ENCODE data around the gene LRCH4. TPM values are rescaled to one million over a fixed set of nuclear protein-coding genes. Genes with fewer than 3 reads are reported as not detected.
A peak's percentile ranks its signal among the peaks of the same experiment; 100 is the strongest.
"Not testable (repeated sequence)": the region's sequence is repeated elsewhere in the genome, so short reads cannot be mapped to it uniquely, and the experiment has no call there.

LRCH4 gene
- total RNA-seq, 1 donor from 2014 or later = 42.0 TPM

- no peak for TF ChIP-seq CTCF (IDR thresholded peaks at IDR 0.05)
- Mint-ChIP-seq H3K4me1 (ENCODE audit: low read depth) (peaks cover 35% of the 10 kb centered on the region), H3K27me3 (ENCODE audit: low read depth) (no peaks in the 10 kb centered on the region), H3K9me3 (ENCODE audit: low read depth) (no peaks in the 10 kb centered on the region), H3K4me3 (ENCODE audit: unreplicated experiment) (peak overlapping the region; percentile 98), H3K36me3 (ENCODE audit: low read depth) (no peaks in the 10 kb centered on the region), H3K27ac (ENCODE audit: unreplicated experiment) (no peak overlapping the region)
- no peak for DNase-seq (ENCODE audit: low spot score)
These were observed 45.7 kb downstream of the LRCH4 start for GRCh38 chr7:100540073-100540723.

- Mint-ChIP-seq H3K4me1 (ENCODE audit: low read depth) (peaks cover 28% of the 10 kb centered on the region), H3K9me3 (ENCODE audit: low read depth) (no peaks in the 10 kb centered on the region), H3K27me3 (ENCODE audit: low read depth) (no peaks in the 10 kb centered on the region), H3K27ac (ENCODE audit: unreplicated experiment) (peak overlapping the region; percentile 51), H3K4me3 (ENCODE audit: unreplicated experiment) (peak overlapping the region; percentile 98), H3K36me3 (ENCODE audit: low read depth) (no peaks in the 10 kb centered on the region)
- TF ChIP-seq CTCF (IDR thresholded peaks at IDR 0.05) = no peak
- no peak for DNase-seq (ENCODE audit: low spot score)
These were observed 46.4 kb downstream of the LRCH4 start for GRCh38 chr7:100539436-100540006.

GRCh38 chr7:100538654-100539435 is 47.1 kb downstream of the LRCH4 start, which contains the start of gene AGFG2:
TSS of gene AGFG2 (plus strand) at chr7:100539203. CDS start at chr7:100539347, 144 bp downstream.
- H3K36me3 Mint-ChIP-seq (ENCODE audit: low read depth) = no peaks in the 10 kb centered on the region
- peaks cover 21% of the 10 kb centered on the region for H3K4me1 Mint-ChIP-seq (ENCODE audit: low read depth)
- H3K9me3 Mint-ChIP-seq (ENCODE audit: low read depth) = no peaks in the 10 kb centered on the region
- peak within 1 kb of the TSS; percentile 98 for H3K4me3 Mint-ChIP-seq (ENCODE audit: unreplicated experiment)
- DNase-seq (ENCODE audit: low spot score) = peak; percentile 100
- no peak for TF ChIP-seq CTCF (IDR thresholded peaks at IDR 0.05)
- peak within 1 kb of the TSS; percentile 96 for H3K27ac Mint-ChIP-seq (ENCODE audit: unreplicated experiment)
- no peaks in the 10 kb centered on the region for H3K27me3 Mint-ChIP-seq (ENCODE audit: low read depth)

GRCh38 chr7:100538348-100538653 is 47.6 kb downstream of the LRCH4 start:
- Mint-ChIP-seq H3K9me3 (ENCODE audit: low read depth) (no peaks in the 10 kb centered on the region), H3K4me1 (ENCODE audit: low read depth) (peaks cover 16% of the 10 kb centered on the region), H3K27me3 (ENCODE audit: low read depth) (peaks cover 1% of the 10 kb centered on the region), H3K27ac (ENCODE audit: unreplicated experiment) (peak overlapping the region; percentile 90), H3K4me3 (ENCODE audit: unreplicated experiment) (peak overlapping the region; percentile 98), H3K36me3 (ENCODE audit: low read depth) (no peaks in the 10 kb centered on the region)
- no peak for TF ChIP-seq CTCF (IDR thresholded peaks at IDR 0.05)
- DNase-seq (ENCODE audit: low spot score) = no peak

- H3K27me3 Mint-ChIP-seq (ENCODE audit: low read depth); H3K36me3 Mint-ChIP-seq (ENCODE audit: low read depth); DNase-seq (ENCODE audit: low spot score); H3K9me3 Mint-ChIP-seq (ENCODE audit: low read depth); H3K4me3 Mint-ChIP-seq (ENCODE audit: unreplicated experiment); H3K27ac Mint-ChIP-seq (ENCODE audit: unreplicated experiment): not testable (repeated sequence)
- H3K4me1 Mint-ChIP-seq (ENCODE audit: low read depth) = peaks cover 15% of the 10 kb centered on the region
These were observed 49.2 kb downstream of the LRCH4 start for GRCh38 chr7:100536695-100537094.

GRCh38 chr7:100535982-100536381 is 49.9 kb downstream of the LRCH4 start:
- H3K27ac Mint-ChIP-seq (ENCODE audit: unreplicated experiment); H3K27me3 Mint-ChIP-seq (ENCODE audit: low read depth); H3K9me3 Mint-ChIP-seq (ENCODE audit: low read depth); DNase-seq (ENCODE audit: low spot score); H3K36me3 Mint-ChIP-seq (ENCODE audit: low read depth); H3K4me3 Mint-ChIP-seq (ENCODE audit: unreplicated experiment): not testable (repeated sequence)
- H3K4me1 Mint-ChIP-seq (ENCODE audit: low read depth) = peaks cover 15% of the 10 kb centered on the region
